Upper lobe of right lung (tissue), 1 donor: Measurements from ENCODE around the gene KRTAP5-6. TPM values are rescaled to one million over a fixed set of nuclear protein-coding genes. Genes with fewer than 3 reads are reported as not detected.

Experiments used
- ATAC-seq: fragments of 200-7000 bp; cut with Tn5 transposase; one replicate; pipeline ENCODE4 v1.9.1; 2020; ENCODE audit warnings: mild to moderate bottlenecking, moderate library complexity
- DNase-seq: peaks from one replicate; pipeline ENCODE4 v3.0.0-alpha.2; 2020
- H3K27ac ChIP-seq: fragments of 200-600 bp; one replicate; pipeline ENCODE4 v1.8.0; 2022
- H3K27me3 ChIP-seq: fragments of 200-600 bp; one replicate; pipeline ENCODE4 v1.8.0; 2022; ENCODE audit warnings: mild to moderate bottlenecking
- H3K36me3 ChIP-seq: fragments of 200-600 bp; one replicate; pipeline ENCODE4 v1.8.0; 2022
- H3K4me1 ChIP-seq: fragments of 200-600 bp; one replicate; pipeline ENCODE4 v1.8.0; 2022
- H3K4me3 ChIP-seq: fragments of 200-600 bp; one replicate; pipeline ENCODE4 v1.8.0; 2022; ENCODE audit warnings: mild to moderate bottlenecking
- H3K9me3 ChIP-seq: fragments of 200-600 bp; one replicate; pipeline ENCODE4 v1.8.0; 2022
- intact Hi-C: fragments of 100-400 bp; cut with DNase I; formaldehyde crosslinking; loops from one replicate; pipeline ENCODE4 v1.11.0; 2022
- total RNA-seq: library from RNA; stranded (reverse); fragmentation: NEBNext Ultra II Directional; extraction: Animal tissue kit (Norgen Biotek cat#: 25700); gene quantifications from one replicate; pipeline ENCODE4 v1.2.1, GENCODE V29; 2021
- TF ChIP-seq, protein P1 (sequence below): fragments of 200-600 bp; IDR thresholded peaks from one replicate; pipeline ENCODE4 v1.8.0; 2022; ENCODE audit warnings: antibody characterized with exemption
- donor health status: DM: no; HTN: yes; CAD: no; lungs with severe emphysema.

Gene KRTAP5-6
- total RNA-seq, 1 donor from 2014 or later, result not detected

DNA sequence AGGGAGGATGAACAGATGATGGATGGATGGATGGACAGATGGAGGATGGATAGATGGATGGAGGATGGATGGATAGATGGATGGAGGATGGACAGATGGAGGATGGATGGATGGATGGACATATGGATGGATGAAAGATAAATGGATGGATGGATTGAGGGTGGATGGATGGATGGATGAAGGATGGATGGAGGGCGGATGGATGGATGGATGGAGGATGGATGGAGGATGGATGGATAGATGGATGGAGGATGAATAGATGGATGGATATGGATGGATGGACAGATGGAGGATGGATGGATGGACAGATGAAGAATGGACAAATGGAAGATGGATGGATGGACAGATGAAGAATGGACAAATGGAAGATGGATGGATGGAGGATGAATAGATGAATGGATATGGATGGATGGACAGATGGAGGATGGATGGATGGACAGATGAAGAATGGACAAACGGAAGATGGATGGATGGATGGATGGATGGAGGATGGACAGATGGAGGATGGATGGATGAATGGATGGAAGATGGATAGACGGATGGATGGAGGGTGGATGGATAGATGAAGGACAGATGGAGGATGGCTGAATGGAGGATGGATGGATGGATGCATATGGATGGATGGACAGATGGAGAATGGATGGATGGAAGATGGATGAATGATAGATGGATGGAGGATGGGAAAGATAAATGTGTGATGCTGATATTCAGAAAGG lies 46.0 kb downstream of the KRTAP5-6 start:
- Histone ChIP-seq H3K4me3 (no peak overlapping the region), H3K4me1 (no peaks in the 10 kb centered on the region), H3K27ac (no peak overlapping the region), H3K9me3 (no peaks in the 10 kb centered on the region), H3K36me3 (no peaks in the 10 kb centered on the region), H3K27me3 (no peaks in the 10 kb centered on the region)
- TF ChIP-seq, protein P1, sequence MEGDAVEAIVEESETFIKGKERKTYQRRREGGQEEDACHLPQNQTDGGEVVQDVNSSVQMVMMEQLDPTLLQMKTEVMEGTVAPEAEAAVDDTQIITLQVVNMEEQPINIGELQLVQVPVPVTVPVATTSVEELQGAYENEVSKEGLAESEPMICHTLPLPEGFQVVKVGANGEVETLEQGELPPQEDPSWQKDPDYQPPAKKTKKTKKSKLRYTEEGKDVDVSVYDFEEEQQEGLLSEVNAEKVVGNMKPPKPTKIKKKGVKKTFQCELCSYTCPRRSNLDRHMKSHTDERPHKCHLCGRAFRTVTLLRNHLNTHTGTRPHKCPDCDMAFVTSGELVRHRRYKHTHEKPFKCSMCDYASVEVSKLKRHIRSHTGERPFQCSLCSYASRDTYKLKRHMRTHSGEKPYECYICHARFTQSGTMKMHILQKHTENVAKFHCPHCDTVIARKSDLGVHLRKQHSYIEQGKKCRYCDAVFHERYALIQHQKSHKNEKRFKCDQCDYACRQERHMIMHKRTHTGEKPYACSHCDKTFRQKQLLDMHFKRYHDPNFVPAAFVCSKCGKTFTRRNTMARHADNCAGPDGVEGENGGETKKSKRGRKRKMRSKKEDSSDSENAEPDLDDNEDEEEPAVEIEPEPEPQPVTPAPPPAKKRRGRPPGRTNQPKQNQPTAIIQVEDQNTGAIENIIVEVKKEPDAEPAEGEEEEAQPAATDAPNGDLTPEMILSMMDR, result no peak
- no peak for ATAC-seq
- DNase-seq, result no peak
- intact Hi-C loops, result no loop called here

DNA sequence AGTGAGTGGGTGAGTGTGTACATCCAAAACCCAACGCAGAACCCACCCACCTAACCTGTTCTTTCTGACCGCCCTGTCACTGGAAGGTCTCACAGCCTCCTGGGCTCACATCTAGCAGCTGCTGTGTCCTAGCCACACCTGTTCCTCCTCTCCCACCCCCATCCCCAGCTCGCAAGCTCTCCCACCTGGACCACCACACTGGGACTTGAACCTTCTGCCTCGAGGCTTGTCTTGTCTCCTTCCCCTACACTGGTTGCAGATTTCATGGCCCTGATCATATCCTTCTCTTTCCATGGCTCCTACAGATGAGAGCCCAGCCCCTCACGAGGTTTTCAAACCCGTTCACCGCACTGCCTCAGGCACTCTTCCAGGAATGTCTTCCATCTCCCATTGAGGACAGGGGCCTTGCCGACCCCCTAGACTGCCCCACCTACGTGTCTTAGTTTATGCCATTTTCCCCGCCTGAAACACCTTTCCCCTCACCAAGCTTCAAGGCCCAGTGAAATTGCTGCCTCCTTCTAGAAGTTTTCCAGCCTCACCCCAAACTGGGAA lies 46.7 kb downstream of the KRTAP5-6 start:
- Histone ChIP-seq H3K4me3 (no peak overlapping the region), H3K27ac (no peak overlapping the region), H3K36me3 (no peaks in the 10 kb centered on the region), H3K27me3 (peaks cover 3% of the 10 kb centered on the region), H3K9me3 (no peaks in the 10 kb centered on the region), H3K4me1 (no peaks in the 10 kb centered on the region)
- ATAC-seq (no peak), DNase-seq (no peak)
- TF ChIP-seq, protein P1, result no peak
- intact Hi-C loops, result no loop called here

DNA sequence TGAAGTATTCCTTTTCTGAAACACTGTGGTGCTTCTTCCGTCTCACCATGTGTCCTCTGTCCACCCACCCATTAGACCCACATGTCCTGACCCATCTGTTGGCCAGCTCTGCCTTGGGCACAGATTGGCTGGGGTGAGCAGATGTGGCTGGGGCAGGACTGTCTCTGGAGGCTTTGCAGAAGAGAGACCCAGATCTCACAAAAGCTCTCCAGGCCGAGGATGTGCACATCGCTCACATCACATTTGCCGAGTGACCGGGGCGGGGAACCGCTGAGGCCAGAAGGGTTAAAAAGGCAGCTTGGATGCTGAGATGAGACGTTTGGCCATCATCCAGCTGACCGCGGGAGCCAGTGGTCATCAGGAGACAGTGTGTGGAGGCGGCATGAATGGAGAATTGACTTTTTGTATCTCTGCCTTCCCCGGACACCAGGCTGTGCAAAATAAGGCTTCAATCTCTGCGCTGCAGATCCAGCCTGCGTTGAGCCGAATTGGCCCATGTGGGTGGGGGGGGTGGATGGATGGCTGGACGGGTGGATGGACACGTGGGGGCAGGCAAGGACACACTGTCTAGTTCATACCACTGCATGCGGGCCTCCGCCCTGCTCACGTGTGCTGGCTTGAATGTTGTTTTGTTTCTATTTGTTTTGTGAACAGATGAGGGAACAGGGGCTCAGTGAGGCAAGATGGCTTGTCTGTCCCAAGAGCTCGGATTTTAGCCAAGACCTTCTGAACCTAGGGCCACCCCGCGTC lies 47.3 kb downstream of the KRTAP5-6 start:
- peaks cover 8% of the 10 kb centered on the region for H3K27me3 ChIP-seq
- intact Hi-C loops, result no loop called here
- ATAC-seq (no peak), DNase-seq (peak; percentile 62)
- TF ChIP-seq, protein P1, result no peak
- no peaks in the 10 kb centered on the region for H3K9me3 ChIP-seq
- no peaks in the 10 kb centered on the region for H3K4me1 ChIP-seq
- H3K27ac ChIP-seq, result no peak overlapping the region
- H3K4me3 ChIP-seq, result no peak overlapping the region
- H3K36me3 ChIP-seq, result no peaks in the 10 kb centered on the region

DNA sequence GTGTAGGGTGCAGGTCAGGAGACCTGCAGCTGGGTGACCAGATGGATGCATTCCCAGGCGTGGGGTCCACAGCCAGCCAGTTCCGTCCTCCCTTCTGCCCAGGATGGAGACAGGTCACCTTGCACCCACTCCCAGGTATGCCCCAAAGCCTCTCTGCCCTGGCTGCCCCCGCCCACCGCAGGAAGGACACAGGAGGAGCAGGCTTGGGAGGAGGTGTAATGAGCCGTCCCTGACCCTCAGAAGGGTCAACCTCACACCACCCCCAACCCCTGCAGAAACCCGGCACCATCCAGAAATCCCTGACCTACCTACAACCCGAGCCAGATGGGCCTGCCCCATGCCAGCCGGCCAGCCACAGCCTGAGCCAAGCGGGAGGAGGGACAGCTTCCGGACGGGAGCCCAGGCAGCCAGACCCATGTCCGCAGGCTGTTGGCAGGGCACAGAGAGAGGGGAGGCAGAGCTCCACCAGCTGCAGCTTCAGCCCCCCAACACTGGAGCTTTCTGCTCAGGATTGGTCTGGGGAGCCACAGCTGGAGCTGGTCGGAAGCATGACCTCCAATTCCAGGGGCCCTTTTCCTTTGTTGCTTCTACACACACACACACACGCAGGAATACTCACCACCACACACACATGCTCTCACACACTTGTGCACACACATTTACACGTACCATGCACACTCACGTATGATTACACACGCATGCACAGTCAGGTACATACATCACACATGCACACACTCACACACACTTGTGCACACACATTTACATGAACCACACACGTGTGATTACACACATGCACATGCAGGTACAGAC lies 48.1 kb downstream of the KRTAP5-6 start:
- Histone ChIP-seq H3K27me3 (peaks cover 8% of the 10 kb centered on the region), H3K9me3 (no peaks in the 10 kb centered on the region), H3K4me1 (no peaks in the 10 kb centered on the region), H3K36me3 (no peaks in the 10 kb centered on the region), H3K27ac (no peak overlapping the region), H3K4me3 (no peak overlapping the region)
- DNase-seq (peak; percentile 61), ATAC-seq (no peak)
- TF ChIP-seq, protein P1, result no peak
- intact Hi-C loops, result no loop called here

DNA sequence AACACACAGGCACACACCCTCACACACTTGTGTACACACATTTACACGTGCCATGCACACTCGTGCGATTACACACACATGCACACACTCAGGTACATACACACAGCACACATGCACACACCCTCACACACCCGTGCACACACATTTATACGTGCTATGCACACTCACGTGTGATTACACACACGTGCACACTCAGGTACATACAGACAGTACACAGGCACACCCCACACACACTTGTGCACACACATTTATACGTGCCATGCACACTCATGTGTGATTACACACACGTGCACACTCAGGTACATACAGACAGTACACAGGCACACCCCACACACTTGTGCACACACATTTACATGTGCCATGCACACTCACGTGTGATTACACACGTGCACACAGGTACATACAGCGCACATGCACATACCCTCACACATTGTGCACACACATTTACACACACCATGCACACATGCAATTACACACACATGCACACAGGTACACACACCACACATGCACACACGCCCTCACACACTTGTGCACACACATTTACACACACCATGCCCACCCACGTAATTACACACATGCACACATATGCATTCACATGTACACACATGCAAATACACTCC lies 48.8 kb downstream of the KRTAP5-6 start:
- Histone ChIP-seq H3K9me3 (no peaks in the 10 kb centered on the region), H3K36me3 (no peaks in the 10 kb centered on the region), H3K27me3 (peaks cover 8% of the 10 kb centered on the region), H3K27ac (no peak overlapping the region), H3K4me1 (no peaks in the 10 kb centered on the region), H3K4me3 (no peak overlapping the region)
- TF ChIP-seq, protein P1, result no peak
- intact Hi-C loops, result no loop called here
- no peak for ATAC-seq
- DNase-seq, result no peak
